HG03175 (cell line): ENCODE results near the gene ZNF699.
"Not testable (repeated sequence)": the region's sequence is repeated elsewhere in the genome, so short reads cannot be mapped to it uniquely, and the experiment has no call there.

Experiments used
- ATAC-seq: cut with Tn5 transposase; IDR thresholded peaks from one replicate; pipeline ENCODE4 v1.9.1; 2021; ENCODE audit warnings: mild to moderate bottlenecking, moderate library complexity; ENCODE audit not compliant: unreplicated experiment

Gene ZNF699

DNA sequence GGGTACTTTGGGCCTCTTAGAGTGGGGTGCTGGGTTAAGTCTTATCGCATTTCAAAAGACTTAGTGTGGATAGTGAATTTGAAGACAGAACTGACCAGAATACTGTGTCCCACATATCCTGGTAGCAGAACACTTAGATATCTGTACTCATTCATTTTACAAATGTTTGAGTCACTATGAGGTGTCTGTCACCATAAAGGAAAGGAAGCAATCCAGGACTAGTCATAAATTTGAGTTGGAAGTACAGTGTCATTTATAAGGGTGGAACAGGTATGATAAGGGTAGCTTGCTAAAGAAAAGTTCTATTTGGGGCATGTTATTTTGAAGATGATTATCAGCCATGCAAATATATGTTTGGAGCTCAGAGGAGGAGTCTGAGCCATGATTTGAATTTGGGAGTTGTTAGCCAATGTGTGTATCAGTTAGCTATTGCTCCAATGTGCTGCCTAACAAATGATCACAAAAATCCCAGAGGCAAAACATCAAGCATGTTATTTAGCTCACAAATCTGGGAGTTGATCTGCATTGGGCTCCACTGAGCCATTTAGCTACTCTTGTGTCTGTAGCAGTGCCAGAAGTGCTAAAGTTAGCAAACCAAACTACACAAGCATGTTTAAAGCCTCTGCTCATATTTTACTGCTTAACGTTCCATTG is 20.3 kb downstream of the ZNF699 start:
- no peak for ATAC-seq

- not testable (repeated sequence) for ATAC-seq
Measured at GRCh38 chr19:9283485-9283884, 26.2 kb downstream of the ZNF699 start.

DNA sequence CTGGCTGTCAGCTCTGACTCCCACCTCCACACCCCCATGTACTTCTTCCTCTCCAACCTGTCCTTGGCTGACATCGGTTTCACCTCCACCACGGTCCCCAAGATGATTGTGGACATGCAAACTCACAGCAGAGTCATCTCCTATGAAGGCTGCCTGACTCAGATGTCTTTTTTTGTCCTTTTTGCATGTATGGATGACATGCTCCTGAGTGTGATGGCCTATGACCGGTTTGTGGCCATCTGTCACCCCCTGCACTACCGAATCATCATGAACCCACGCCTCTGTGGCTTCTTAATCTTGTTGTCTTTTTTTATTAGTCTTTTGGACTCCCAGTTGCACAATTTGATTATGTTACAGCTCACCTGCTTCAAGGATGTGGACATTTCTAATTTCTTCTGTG is 58.4 kb downstream of the ZNF699 start:
- no peak for ATAC-seq

DNA sequence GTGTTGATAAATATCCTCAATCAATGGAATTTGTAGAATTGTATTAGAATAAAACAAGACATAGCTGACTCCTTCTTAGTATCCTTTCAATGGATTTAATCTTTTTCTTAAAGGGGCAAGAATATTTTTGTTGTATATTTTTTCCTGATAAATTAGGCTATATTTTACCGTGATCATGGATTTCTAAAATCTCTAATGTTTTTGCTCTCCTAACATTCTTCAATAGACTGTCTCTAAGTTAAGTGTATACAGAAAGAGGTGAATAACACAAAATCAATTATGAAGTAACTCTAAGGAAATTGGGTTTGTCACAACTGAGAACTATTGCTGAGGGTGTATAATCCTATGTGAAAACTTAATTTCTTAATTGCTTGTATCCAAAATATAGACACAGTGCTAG is 59.0 kb downstream of the ZNF699 start, which contains the start of gene OR7E24:
TSS of gene OR7E24 (plus strand) at position 301 of the 400 bp plus-strand sequence. CDS start 114 bp downstream, outside the sequence.
- no peak for ATAC-seq
